AG04449 (cell line): Measurements from ENCODE around the gene DMD.

Source experiments
- CTCF ChIA-PET: fragments of 350-600 bp; formaldehyde crosslinking; extraction: SDS; loops from one replicate; lab custom pipeline; 2021; ENCODE audit warnings: antibody characterized with exemption; lab: Yijun Ruan, JAX
- POLR2A ChIA-PET: fragments of 400-600, 350-600 bp; formaldehyde crosslinking; extraction: SDS; loops from one replicate; lab custom pipeline; 2020; ENCODE audit warnings: antibody characterized with exemption, inconsistent platforms; lab: Yijun Ruan, JAX
- DNase-seq: peaks from one replicate; pipeline ENCODE4 v3.0.0-alpha.2; 2010; ENCODE audit warnings: low read depth, low spot score
- H3K4me3 ChIP-seq: 2 replicates; pipeline ENCODE4 v1.5.1; 2011; ENCODE audit warnings: low read depth, mild to moderate bottlenecking, control low read depth, low read length
- TF ChIP-seq, protein P1 (sequence below): IDR thresholded peaks from one replicate; pipeline ENCODE4 v1.5.1; 2011; ENCODE audit warnings: mild to moderate bottlenecking, moderate library complexity, low read length, control low read depth, inconsistent platforms; ENCODE audit not compliant: insufficient read depth; ENCODE audit errors: missing control alignments

DMD gene

DNA sequence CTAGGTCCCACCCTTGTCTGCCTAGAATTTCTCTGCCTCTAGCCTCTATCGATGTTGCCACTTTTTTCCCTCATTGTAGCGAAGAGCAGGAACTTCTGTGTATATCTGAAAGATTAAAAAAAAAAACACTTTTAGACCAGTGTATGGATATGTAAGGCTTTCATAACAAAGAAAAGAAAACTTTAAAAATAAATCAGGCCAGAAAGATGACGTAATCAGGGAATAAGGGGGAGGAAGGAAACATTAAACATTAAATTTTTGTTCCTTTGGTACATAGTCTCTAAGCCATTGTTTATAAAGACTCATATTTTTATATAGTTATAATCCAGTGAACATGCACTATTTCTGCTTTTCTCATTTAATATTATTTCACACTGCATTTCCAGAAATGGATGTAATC is 2113.3 kb downstream of the DMD start:
- TF ChIP-seq, protein P1, sequence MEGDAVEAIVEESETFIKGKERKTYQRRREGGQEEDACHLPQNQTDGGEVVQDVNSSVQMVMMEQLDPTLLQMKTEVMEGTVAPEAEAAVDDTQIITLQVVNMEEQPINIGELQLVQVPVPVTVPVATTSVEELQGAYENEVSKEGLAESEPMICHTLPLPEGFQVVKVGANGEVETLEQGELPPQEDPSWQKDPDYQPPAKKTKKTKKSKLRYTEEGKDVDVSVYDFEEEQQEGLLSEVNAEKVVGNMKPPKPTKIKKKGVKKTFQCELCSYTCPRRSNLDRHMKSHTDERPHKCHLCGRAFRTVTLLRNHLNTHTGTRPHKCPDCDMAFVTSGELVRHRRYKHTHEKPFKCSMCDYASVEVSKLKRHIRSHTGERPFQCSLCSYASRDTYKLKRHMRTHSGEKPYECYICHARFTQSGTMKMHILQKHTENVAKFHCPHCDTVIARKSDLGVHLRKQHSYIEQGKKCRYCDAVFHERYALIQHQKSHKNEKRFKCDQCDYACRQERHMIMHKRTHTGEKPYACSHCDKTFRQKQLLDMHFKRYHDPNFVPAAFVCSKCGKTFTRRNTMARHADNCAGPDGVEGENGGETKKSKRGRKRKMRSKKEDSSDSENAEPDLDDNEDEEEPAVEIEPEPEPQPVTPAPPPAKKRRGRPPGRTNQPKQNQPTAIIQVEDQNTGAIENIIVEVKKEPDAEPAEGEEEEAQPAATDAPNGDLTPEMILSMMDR = no peak
- CTCF ChIA-PET = no interaction called here
- DNase-seq = no peak
- H3K4me3 ChIP-seq = no peak overlapping the region
- POLR2A ChIA-PET = no interaction called here

DNA sequence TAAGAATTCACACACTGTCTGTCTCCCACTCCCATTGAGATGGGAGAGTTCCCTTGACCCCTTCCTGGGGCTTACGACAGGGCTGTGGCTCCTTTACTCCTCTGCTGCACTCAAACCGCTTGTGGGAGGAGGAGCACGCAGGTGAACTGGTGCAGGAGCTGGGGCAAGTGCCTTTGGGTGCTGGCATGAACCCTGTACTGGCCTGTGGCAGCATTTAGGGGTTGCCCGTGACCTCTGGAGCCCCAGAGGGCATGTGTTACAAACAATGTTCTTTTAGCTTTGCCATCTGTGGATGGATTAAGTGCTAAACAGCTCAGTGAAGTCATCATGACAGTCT is 2117.7 kb downstream of the DMD start:
- no peak overlapping the region for H3K4me3 ChIP-seq
- CTCF ChIA-PET = no interaction called here
- POLR2A ChIA-PET = no interaction called here
- no peak for DNase-seq
- TF ChIP-seq, protein P1 = no peak

DNA sequence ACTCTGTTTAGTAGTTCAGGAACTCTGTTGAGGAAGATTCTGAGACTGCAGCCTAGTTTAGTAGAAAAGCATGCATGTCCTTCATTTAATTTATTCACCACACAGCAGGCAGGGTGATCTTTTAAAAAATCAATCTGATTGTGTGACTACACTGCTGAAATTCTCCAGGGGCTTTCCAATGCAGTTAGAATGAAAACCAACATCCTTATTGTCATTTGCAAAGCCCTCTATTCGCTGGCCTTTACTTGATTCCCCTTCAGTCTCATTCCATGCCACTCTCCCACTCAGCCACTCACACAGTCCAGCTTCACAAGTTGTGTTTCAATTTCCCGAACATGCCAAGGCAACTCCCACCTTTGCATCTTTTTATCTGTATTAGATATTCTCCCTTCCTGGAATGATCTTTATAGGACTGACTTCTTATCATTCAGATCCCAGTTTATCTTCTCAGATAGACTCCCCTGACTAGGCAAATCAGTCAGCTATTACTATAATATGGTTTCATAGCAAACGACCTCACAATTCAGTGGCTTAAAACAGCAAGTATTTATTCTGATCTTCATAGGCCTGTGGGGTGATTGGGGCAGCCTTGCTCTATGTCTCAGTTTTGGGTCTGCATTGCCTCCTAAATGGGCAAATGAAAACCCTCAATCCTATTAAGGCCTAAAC is 2118.2 kb downstream of the DMD start:
- CTCF ChIA-PET = no interaction called here
- H3K4me3 ChIP-seq = no peak overlapping the region
- TF ChIP-seq, protein P1 = no peak
- POLR2A ChIA-PET = no interaction called here
- no peak for DNase-seq

DNA sequence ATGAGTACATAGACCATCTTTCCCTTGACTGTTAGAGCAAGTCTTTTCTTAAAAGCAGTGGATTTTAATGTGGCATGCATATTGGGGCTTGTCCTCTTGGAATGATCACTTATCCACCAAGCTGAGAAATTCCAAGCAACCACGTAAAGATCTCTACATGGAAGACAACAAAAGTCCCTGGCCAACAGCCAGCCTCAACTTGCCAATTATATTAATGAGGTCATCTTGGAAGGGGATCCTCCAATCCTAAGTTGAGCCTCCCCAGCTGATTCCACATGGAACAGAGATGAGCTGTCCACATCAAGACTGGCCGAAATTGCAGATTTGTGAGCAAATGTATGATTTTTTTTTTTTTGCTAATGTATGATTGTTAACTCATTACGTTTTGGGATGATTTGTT is 2118.9 kb downstream of the DMD start:
- no peak for DNase-seq
- CTCF ChIA-PET = no interaction called here
- POLR2A ChIA-PET = no interaction called here
- H3K4me3 ChIP-seq = no peak overlapping the region
- TF ChIP-seq, protein P1 = no peak

DNA sequence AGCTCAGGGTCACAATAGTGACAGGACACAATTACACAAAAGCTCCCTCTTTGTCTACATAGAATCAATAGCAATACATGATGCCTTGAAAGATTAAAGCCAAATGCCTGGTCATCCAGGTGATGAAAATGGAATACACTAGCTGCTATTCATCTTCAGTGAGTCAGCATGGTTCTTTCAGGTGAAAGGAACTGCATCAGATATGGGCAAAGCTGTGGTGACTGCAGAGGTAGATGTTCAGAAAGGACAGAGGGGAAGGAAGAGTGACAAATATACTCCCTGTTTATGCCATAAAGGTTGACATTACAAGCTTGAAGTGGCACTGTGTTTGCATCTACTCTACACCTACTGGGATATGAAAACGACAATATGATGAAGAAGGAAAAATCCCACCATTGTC is 2119.5 kb downstream of the DMD start:
- no peak for DNase-seq
- TF ChIP-seq, protein P1 = no peak
- ChIA-PET CTCF (no interaction called here), POLR2A (no interaction called here)
- no peak overlapping the region for H3K4me3 ChIP-seq

DNA sequence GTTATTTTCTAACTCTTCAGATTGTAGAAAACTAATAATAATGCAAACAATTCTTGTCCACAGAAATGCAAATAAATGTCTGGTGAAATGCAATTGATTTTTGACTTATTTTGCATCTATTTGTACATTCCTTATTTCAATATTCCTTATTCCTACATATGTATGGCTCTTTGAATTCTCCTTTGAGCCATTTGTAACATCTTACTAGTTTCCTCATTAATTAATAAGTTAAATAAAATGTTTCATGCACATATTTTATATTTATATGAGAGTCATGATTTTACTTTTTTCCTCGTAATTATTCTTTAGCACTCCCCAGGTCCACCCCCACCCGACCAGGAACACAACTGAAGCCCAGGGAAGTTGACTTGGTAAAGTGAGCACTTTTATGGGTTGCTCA is 2136.8 kb downstream of the DMD start:
- ChIA-PET POLR2A (no interaction called here), CTCF (no interaction called here)
- no peak overlapping the region for H3K4me3 ChIP-seq
- TF ChIP-seq, protein P1 = no peak
- DNase-seq = no peak
